Measurements from ENCODE around the gene CLGN. TPM values are rescaled to one million over a fixed set of nuclear protein-coding genes. Genes with fewer than 3 reads are reported as not detected.
"Not testable (repeated sequence)": the region's sequence is repeated elsewhere in the genome, so short reads cannot be mapped to it uniquely, and the experiment has no call there.

Gene CLGN
- total RNA-seq, 2 donors from 2014 or later, result 0.08 to 0.37 TPM

DNA sequence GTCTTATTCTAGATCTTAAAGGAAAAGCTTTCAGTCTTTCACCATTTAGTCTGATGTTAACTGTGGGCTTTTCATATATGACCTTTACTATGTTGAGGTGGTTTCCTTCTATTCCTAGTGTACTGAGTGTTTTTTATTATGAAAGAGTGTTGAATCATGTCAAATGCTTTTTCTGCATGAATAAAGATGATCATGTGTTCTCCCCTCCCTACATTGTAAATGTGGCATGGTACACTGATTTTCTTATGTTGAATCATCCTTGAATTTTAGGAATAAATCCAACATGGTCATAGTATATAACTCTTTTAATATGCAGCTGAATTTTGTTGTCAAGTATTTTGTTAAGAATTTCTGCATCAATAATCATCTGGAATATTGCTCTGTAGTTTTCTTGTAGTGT lies 4.3 kb downstream of the CLGN start:
- H3K36me3 Mint-ChIP-seq (ENCODE audit: low read depth), result no peaks in the 10 kb centered on the region
- no peaks in the 10 kb centered on the region for H3K9me3 Mint-ChIP-seq
- H3K4me1 Mint-ChIP-seq, result peaks cover 4% of the 10 kb centered on the region
- H3K27ac Mint-ChIP-seq, result no peak overlapping the region
- no peak overlapping the region for H3K4me3 Mint-ChIP-seq
- ATAC-seq (replicated peaks), result no peak
- H3K27me3 Mint-ChIP-seq, result peaks cover 38% of the 10 kb centered on the region

GRCh38 chr4:140413130-140413969 lies 14.1 kb downstream of the CLGN start:
- H3K27me3 Mint-ChIP-seq, result peaks cover 20% of the 10 kb centered on the region
- H3K27ac Mint-ChIP-seq; ATAC-seq (replicated peaks); H3K36me3 Mint-ChIP-seq (ENCODE audit: low read depth); H3K4me1 Mint-ChIP-seq; H3K9me3 Mint-ChIP-seq; H3K4me3 Mint-ChIP-seq: not testable (repeated sequence)

DNA sequence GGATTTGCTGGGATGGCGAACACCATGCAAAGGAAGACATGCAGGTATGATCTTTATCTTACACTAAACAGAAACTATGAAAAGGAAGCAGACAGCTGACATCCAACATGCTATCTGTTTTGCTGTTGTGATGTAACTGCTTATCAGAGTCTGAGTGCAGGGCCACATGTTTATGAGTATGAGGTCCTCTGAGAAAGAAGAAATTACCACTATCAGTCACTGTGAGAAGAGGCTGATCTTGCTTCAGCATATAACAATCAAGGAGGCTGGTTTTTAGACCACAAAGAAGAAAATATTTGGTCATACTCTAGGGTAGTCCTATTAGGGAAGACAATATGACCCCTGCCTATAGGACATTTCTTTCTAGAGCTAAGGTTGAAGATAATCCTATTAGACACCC lies 18.5 kb downstream of the CLGN start:
- Mint-ChIP-seq H3K36me3 (ENCODE audit: low read depth) (no peaks in the 10 kb centered on the region), H3K9me3 (no peaks in the 10 kb centered on the region)
- ATAC-seq (replicated peaks), result no peak

GRCh38 chr4:140406292-140406691 lies 21.2 kb downstream of the CLGN start:
- H3K27ac Mint-ChIP-seq, result no peak overlapping the region
- no peak overlapping the region for H3K4me3 Mint-ChIP-seq
- no peaks in the 10 kb centered on the region for H3K9me3 Mint-ChIP-seq
- H3K4me1 Mint-ChIP-seq, result no peaks in the 10 kb centered on the region
- peaks cover 21% of the 10 kb centered on the region for H3K27me3 Mint-ChIP-seq
- peak; percentile 26 for ATAC-seq (replicated peaks)
- H3K36me3 Mint-ChIP-seq (ENCODE audit: low read depth), result no peaks in the 10 kb centered on the region

More for the DNA sequence above, 18.5 kb downstream of the CLGN start:
- Mint-ChIP-seq H3K27ac (no peak overlapping the region), H3K4me3 (no peak overlapping the region), H3K27me3 (peaks cover 26% of the 10 kb centered on the region), H3K4me1 (no peaks in the 10 kb centered on the region)

DNA sequence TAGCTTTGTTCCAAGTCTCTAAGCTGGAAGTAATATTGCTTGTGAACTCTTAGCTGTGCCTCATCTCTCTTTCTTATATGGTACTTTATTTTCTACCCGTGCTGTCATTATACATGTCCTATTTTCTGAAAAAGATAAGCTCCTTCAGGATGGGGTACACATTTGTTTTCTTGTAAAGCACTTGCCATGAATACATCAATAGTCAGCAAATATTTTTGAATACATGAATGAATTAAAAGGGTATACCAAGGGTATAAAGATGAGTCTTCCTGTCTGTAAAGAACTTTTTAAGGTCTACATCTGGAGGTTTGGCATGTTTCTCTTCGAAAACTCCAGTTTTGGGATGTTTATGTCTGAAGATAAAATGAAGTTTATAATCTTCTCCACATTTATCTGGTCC lies 27.3 kb downstream of the CLGN start:
- no peaks in the 10 kb centered on the region for H3K9me3 Mint-ChIP-seq
- no peaks in the 10 kb centered on the region for H3K4me1 Mint-ChIP-seq
- peaks cover 22% of the 10 kb centered on the region for H3K27me3 Mint-ChIP-seq
- ATAC-seq (replicated peaks), result no peak
- H3K36me3 Mint-ChIP-seq (ENCODE audit: low read depth), result no peaks in the 10 kb centered on the region
- no peak overlapping the region for H3K27ac Mint-ChIP-seq
- H3K4me3 Mint-ChIP-seq, result no peak overlapping the region

- Mint-ChIP-seq H3K9me3 (no peaks in the 10 kb centered on the region), H3K4me1 (no peaks in the 10 kb centered on the region), H3K27ac (no peak overlapping the region), H3K27me3 (peaks cover 19% of the 10 kb centered on the region), H3K4me3 (no peak overlapping the region), H3K36me3 (ENCODE audit: low read depth) (no peaks in the 10 kb centered on the region)
- no peak for ATAC-seq (replicated peaks)
Measured at GRCh38 chr4:140395668-140396067, 31.8 kb downstream of the CLGN start.

DNA sequence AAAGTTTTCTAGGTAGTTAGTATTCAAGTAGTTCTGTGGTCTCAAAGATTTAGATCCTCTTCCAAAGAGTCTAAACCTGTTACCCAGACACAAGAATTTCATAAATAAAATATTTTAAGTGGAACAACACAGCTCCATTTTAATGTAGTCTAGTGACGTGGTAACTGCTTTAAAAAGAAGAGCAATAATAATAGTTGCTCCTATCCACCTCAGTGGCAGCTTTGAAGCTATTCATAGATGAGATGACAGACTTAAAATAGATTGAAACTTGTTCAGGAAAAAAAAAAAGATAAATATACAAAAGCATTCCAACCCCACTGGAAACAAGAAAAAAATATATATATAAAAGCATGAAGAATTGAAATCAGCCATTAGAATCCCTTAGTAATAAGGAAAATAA lies 39.4 kb downstream of the CLGN start:
- Mint-ChIP-seq H3K4me3 (no peak overlapping the region), H3K27me3 (peaks cover 4% of the 10 kb centered on the region), H3K27ac (no peak overlapping the region), H3K36me3 (ENCODE audit: low read depth) (no peaks in the 10 kb centered on the region), H3K4me1 (no peaks in the 10 kb centered on the region), H3K9me3 (no peaks in the 10 kb centered on the region)
- no peak for ATAC-seq (replicated peaks)

DNA sequence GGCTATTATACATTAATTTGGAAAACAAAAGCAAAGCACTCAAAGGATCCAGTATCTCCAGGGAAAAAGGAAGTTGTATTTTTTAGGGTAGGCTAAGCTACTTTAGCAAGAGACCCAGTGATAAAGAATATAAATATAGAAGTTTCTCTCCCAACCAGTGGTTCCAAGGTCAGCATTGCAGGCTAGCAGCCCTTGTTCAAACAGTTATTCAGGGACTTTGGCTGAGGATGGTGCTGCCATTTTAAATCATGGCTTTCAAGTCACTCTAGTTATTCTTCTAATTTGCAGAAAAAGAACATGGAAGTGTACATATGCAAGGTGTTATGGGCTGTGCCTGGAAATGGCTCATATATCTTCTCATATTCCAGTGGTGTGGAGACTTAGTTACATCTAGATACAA lies 44.7 kb downstream of the CLGN start:
- Mint-ChIP-seq H3K27ac (no peak overlapping the region), H3K4me1 (no peaks in the 10 kb centered on the region), H3K4me3 (no peak overlapping the region), H3K9me3 (no peaks in the 10 kb centered on the region), H3K27me3 (no peaks in the 10 kb centered on the region), H3K36me3 (ENCODE audit: low read depth) (peaks cover 32% of the 10 kb centered on the region)
- ATAC-seq (replicated peaks), result no peak

DNA sequence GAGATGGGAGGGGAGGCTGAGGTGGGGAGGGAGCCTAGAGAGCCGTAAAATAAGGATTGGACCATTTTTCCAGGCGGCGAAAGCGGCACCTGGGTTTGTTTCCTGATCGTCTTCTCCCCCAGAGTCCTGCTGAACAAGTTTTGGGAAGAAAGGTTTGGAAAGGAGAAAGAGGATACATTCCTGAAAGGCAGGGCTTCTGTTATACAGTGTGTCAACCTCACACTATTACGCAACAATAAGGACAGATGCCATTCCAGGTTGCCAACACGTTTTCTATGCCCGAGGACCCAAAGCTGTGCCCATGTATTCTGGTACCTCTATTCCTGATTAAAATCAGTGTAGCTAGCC lies 53.3 kb downstream of the CLGN start:
- Mint-ChIP-seq H3K27me3 (no peaks in the 10 kb centered on the region), H3K27ac (no peak overlapping the region), H3K36me3 (ENCODE audit: low read depth) (peaks cover 2% of the 10 kb centered on the region), H3K4me3 (no peak overlapping the region), H3K4me1 (peaks cover 8% of the 10 kb centered on the region), H3K9me3 (no peaks in the 10 kb centered on the region)
- no peak for ATAC-seq (replicated peaks)

- Mint-ChIP-seq H3K27ac (no peak within 1 kb of the TSS), H3K4me3 (no peak within 1 kb of the TSS), H3K4me1 (peaks cover 8% of the 10 kb centered on the region), H3K9me3 (no peaks in the 10 kb centered on the region), H3K27me3 (no peaks in the 10 kb centered on the region), H3K36me3 (ENCODE audit: low read depth) (no peaks in the 10 kb centered on the region)
- ATAC-seq (replicated peaks), result peak; percentile 97
Measured at GRCh38 chr4:140373328-140374129, 53.9 kb downstream of the CLGN start, which contains the start of gene SCOC. SCOC (plus strand) TSS chr4:140373646; CDS start chr4:140379171, 5,525 bp downstream.

- no peaks in the 10 kb centered on the region for H3K9me3 Mint-ChIP-seq
- H3K27me3 Mint-ChIP-seq, result no peaks in the 10 kb centered on the region
- no peaks in the 10 kb centered on the region for H3K36me3 Mint-ChIP-seq (ENCODE audit: low read depth)
- no peak overlapping the region for H3K4me3 Mint-ChIP-seq
- H3K27ac Mint-ChIP-seq, result no peak overlapping the region
- ATAC-seq (replicated peaks), result peak; percentile 54
- peaks cover 8% of the 10 kb centered on the region for H3K4me1 Mint-ChIP-seq
Measured at GRCh38 chr4:140372751-140373327, 54.6 kb downstream of the CLGN start.

DNA sequence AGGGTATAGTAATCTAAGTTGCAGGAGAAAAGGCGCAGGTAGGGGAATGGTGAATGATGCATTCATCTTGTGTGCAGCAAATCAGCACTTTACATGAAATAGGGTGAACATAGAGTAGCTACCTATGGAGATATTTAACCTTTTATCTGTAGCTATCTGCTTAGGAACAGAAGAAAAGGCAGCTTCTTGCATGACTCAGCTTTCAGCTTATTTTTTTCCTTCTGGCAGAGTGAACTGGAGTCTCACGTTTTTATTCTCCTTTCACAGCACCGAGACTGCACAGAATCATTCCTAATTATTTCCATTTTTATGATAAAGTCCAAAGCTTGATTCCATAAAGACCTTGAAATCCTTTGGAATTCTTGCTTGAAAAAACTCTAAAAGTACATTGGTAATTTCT lies 58.8 kb downstream of the CLGN start:
- H3K9me3 Mint-ChIP-seq, result no peaks in the 10 kb centered on the region
- H3K4me3 Mint-ChIP-seq, result no peak overlapping the region
- no peak overlapping the region for H3K27ac Mint-ChIP-seq
- no peak for ATAC-seq (replicated peaks)
- H3K36me3 Mint-ChIP-seq (ENCODE audit: low read depth), result no peaks in the 10 kb centered on the region
- H3K27me3 Mint-ChIP-seq, result no peaks in the 10 kb centered on the region
- no peaks in the 10 kb centered on the region for H3K4me1 Mint-ChIP-seq

- Mint-ChIP-seq H3K36me3 (ENCODE audit: low read depth) (no peaks in the 10 kb centered on the region), H3K27ac (no peak overlapping the region)
- ATAC-seq (replicated peaks), result no peak
Measured at GRCh38 chr4:140367738-140368137, 59.7 kb downstream of the CLGN start.

DNA sequence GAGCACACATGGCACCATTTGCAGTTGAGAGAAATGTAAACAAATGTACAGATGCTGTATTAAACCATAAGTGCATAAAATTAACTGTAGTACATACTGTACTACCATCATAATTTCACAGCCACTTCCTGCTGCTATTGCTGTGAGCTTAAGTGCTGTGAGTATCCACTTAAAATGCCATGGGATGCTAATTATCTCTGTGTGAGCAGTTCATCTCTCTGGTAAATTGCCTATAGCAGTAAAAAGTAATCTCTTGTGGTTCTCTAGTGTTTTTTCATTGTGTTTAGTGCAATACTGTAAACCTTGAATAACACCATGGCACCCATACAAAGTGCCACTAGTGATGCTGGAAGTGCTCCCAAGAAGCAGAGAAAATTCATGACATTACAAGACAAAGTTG lies 63.9 kb downstream of the CLGN start:
- H3K27me3 Mint-ChIP-seq, result no peaks in the 10 kb centered on the region
- ATAC-seq (replicated peaks), result no peak
- no peaks in the 10 kb centered on the region for H3K9me3 Mint-ChIP-seq
- no peak overlapping the region for H3K4me3 Mint-ChIP-seq
- no peaks in the 10 kb centered on the region for H3K36me3 Mint-ChIP-seq (ENCODE audit: low read depth)
- H3K4me1 Mint-ChIP-seq, result no peaks in the 10 kb centered on the region
- no peak overlapping the region for H3K27ac Mint-ChIP-seq

More at GRCh38 chr4:140367738-140368137, 59.7 kb downstream of the CLGN start:
- Mint-ChIP-seq H3K27me3 (no peaks in the 10 kb centered on the region), H3K9me3 (no peaks in the 10 kb centered on the region), H3K4me1 (no peaks in the 10 kb centered on the region), H3K4me3 (no peak overlapping the region)

GRCh38 chr4:140363051-140363450 lies 64.4 kb downstream of the CLGN start:
- Mint-ChIP-seq H3K4me1 (no peaks in the 10 kb centered on the region), H3K27me3 (no peaks in the 10 kb centered on the region), H3K27ac (no peak overlapping the region), H3K9me3 (no peaks in the 10 kb centered on the region), H3K4me3 (no peak overlapping the region), H3K36me3 (ENCODE audit: low read depth) (no peaks in the 10 kb centered on the region)
- no peak for ATAC-seq (replicated peaks)

Measured in activated T-helper 17 cell treated with anti-CD3 and anti-CD28 coated beads, Interleukin-2, amount 50 U/mL, for 72 hours (primary cell).